ENCODE measurements around the gene EPB41L1. TPM values are rescaled to one million over a fixed set of nuclear protein-coding genes. Genes with fewer than 3 reads are reported as not detected.

EPB41L1 gene
- polyA plus RNA-seq, 3 donors, result 0.05 TPM; not detected in 2

DNA sequence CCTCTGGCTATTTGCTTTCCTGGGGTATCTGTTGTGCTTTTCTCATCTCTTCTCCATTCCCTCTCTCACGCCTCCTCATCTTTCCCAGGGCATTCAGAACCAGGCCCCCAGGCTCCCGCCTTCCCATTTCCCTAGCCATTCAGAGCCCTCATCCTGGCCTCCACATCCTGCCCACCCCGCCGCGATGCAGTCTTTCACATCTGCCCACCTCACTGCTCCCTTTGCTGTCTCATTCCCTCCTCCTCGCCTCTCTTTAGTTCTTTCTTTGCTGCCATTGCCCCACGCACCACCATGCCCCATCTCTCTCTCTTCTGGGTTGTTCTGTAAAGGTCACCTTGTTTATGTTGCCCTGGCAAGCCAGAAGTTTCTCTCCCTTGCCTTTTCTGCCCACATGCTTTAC, 71.1 kb downstream of the EPB41L1 start:
- Histone ChIP-seq H3K4me1 (ENCODE audit: control insufficient read depth in 1 of 2, insufficient read depth in 2 of 2, low read length in 2 of 2) (peaks cover 11 to 15% of the 10 kb centered on the region in 2 donors), H3K36me3 (replicated peaks in 1 of 2; ENCODE audit: control insufficient read depth in 1 of 2, insufficient read depth in 2 of 2, low read length in 2 of 2) (no peaks in the 10 kb centered on the region), H3K9ac (ENCODE audit: insufficient read depth, low read length, poor library complexity, severe bottlenecking) (no peak overlapping the region), H3K27me3 (ENCODE audit: control insufficient read depth in 2 of 2, insufficient read depth in 2 of 2, low read length in 2 of 2) (no peaks in the 10 kb centered on the region), H2AFZ (ENCODE audit: insufficient read depth, low read depth, low read length, poor library complexity, severe bottlenecking) (no peak overlapping the region), H3K4me2 (replicated peaks; ENCODE audit: extremely low read depth, low read length, poor library complexity, severe bottlenecking) (no peak overlapping the region), H3K4me3 (replicated peaks in 1 of 3; ENCODE audit: low read depth in 2 of 3, low read length in 3 of 3) (no peak overlapping the region), H4K20me1 (ENCODE audit: insufficient read depth, low read length) (no peaks in the 10 kb centered on the region), H3K79me2 (ENCODE audit: insufficient read depth, low read length) (no peaks in the 10 kb centered on the region), H3K9me3 (replicated peaks in 1 of 2; ENCODE audit: control insufficient read depth in 1 of 2, insufficient read depth in 1 of 2, low read length in 2 of 2) (no peaks in the 10 kb centered on the region), H3K27ac (ENCODE audit: low read depth in 1 of 2, low read length in 2 of 2) (no peak overlapping the region)
- WGBS (ENCODE audit: insufficient coverage), result 90% methylated on average over 7 of the region's 7 CpGs
- peaks cover 0 to 2% (median 2%) of the 10 kb centered on the region in 3 donors for H3K27me3 Mint-ChIP-seq (ENCODE audit: low read depth in 3 of 3)
- TF ChIP-seq, protein P1, sequence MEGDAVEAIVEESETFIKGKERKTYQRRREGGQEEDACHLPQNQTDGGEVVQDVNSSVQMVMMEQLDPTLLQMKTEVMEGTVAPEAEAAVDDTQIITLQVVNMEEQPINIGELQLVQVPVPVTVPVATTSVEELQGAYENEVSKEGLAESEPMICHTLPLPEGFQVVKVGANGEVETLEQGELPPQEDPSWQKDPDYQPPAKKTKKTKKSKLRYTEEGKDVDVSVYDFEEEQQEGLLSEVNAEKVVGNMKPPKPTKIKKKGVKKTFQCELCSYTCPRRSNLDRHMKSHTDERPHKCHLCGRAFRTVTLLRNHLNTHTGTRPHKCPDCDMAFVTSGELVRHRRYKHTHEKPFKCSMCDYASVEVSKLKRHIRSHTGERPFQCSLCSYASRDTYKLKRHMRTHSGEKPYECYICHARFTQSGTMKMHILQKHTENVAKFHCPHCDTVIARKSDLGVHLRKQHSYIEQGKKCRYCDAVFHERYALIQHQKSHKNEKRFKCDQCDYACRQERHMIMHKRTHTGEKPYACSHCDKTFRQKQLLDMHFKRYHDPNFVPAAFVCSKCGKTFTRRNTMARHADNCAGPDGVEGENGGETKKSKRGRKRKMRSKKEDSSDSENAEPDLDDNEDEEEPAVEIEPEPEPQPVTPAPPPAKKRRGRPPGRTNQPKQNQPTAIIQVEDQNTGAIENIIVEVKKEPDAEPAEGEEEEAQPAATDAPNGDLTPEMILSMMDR (IDR thresholded peaks at IDR 0.05), result no peak
- H3K4me3 Mint-ChIP-seq, result no peak overlapping the region
- peaks cover 21% of the 10 kb centered on the region for H3K4me1 Mint-ChIP-seq
- no peaks in the 10 kb centered on the region for H3K36me3 Mint-ChIP-seq
- intact Hi-C loops (cut with micrococcal nuclease), result no loop called here
- DNase-seq, result no peak
- peak overlapping the region in 1 of 7 donors; percentile 51 for H3K27ac Mint-ChIP-seq
- H3K9me3 Mint-ChIP-seq, result peaks cover 0 to 3% (median 0%) of the 10 kb centered on the region in 7 donors

GRCh38 chr20:36228770-36229169, 74.2 kb downstream of the EPB41L1 start:
- H2AFZ ChIP-seq (ENCODE audit: insufficient read depth, low read depth, low read length, poor library complexity, severe bottlenecking), result peak overlapping the region; percentile 76
- H3K27ac Mint-ChIP-seq, result peak overlapping the region in 5 of 7 donors; percentile 6 to 59 (median 39)
- peak overlapping the region in 1 of 2 donors; percentile 51 for H3K27ac ChIP-seq (ENCODE audit: low read depth in 1 of 2, low read length in 2 of 2)
- H3K4me2 ChIP-seq (replicated peaks; ENCODE audit: extremely low read depth, low read length, poor library complexity, severe bottlenecking), result peak overlapping the region; percentile 60
- 45% methylated on average over 4 of the region's 6 CpGs for WGBS (ENCODE audit: insufficient coverage)
- H3K27me3 ChIP-seq (ENCODE audit: control insufficient read depth in 2 of 2, insufficient read depth in 2 of 2, low read length in 2 of 2), result no peaks in the 10 kb centered on the region
- intact Hi-C loops (cut with micrococcal nuclease), result no loop called here
- H3K9me3 Mint-ChIP-seq, result peaks cover 0 to 3% (median 0%) of the 10 kb centered on the region in 7 donors
- no peaks in the 10 kb centered on the region for H3K79me2 ChIP-seq (ENCODE audit: insufficient read depth, low read length)
- TF ChIP-seq, protein P1 (IDR thresholded peaks at IDR 0.05), result no peak
- H3K9ac ChIP-seq (ENCODE audit: insufficient read depth, low read length, poor library complexity, severe bottlenecking), result peak overlapping the region; percentile 51
- peaks cover 3 to 6% (median 4%) of the 10 kb centered on the region in 3 donors for H3K27me3 Mint-ChIP-seq (ENCODE audit: low read depth in 3 of 3)
- no peaks in the 10 kb centered on the region for H3K36me3 ChIP-seq (replicated peaks in 1 of 2; ENCODE audit: control insufficient read depth in 1 of 2, insufficient read depth in 2 of 2, low read length in 2 of 2)
- no peaks in the 10 kb centered on the region for H3K9me3 ChIP-seq (replicated peaks in 1 of 2; ENCODE audit: control insufficient read depth in 1 of 2, insufficient read depth in 1 of 2, low read length in 2 of 2)
- peaks cover 21% of the 10 kb centered on the region for H3K4me1 Mint-ChIP-seq
- DNase-seq, result no peak
- no peaks in the 10 kb centered on the region for H3K36me3 Mint-ChIP-seq
- peak overlapping the region; percentile 11 to 44 (median 34) for H3K4me3 ChIP-seq (replicated peaks in 1 of 3; ENCODE audit: low read depth in 2 of 3, low read length in 3 of 3)
- H4K20me1 ChIP-seq (ENCODE audit: insufficient read depth, low read length), result no peaks in the 10 kb centered on the region
- H3K4me3 Mint-ChIP-seq, result peak overlapping the region; percentile 21 to 74
- peaks cover 11 to 15% of the 10 kb centered on the region in 2 donors for H3K4me1 ChIP-seq (ENCODE audit: control insufficient read depth in 1 of 2, insufficient read depth in 2 of 2, low read length in 2 of 2)

All from CD14-positive monocyte (primary cell).